Measurements from ENCODE around the gene SFT2D2.

DNA sequence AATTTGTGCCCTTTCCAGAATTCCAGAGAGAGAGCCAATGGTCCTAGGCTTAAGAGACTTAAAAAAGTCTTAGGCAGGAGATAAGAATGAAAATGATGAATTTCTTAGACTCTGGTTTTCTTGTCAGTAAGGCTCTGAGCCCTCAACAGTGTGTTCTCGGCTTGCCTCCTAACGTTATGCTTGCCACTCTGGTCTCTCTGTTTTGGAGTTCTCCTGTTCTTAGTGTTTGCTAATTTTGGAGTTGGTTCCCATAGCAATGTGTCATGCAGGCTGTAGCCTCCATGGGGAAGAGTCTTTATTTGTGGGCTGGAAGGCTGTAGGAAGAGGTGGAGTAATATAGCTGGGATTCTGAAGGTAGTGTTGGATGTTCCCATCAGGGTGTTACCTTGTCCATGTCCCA, 74.8 kb downstream of the SFT2D2 start:
- TF ChIP-seq, protein P1, sequence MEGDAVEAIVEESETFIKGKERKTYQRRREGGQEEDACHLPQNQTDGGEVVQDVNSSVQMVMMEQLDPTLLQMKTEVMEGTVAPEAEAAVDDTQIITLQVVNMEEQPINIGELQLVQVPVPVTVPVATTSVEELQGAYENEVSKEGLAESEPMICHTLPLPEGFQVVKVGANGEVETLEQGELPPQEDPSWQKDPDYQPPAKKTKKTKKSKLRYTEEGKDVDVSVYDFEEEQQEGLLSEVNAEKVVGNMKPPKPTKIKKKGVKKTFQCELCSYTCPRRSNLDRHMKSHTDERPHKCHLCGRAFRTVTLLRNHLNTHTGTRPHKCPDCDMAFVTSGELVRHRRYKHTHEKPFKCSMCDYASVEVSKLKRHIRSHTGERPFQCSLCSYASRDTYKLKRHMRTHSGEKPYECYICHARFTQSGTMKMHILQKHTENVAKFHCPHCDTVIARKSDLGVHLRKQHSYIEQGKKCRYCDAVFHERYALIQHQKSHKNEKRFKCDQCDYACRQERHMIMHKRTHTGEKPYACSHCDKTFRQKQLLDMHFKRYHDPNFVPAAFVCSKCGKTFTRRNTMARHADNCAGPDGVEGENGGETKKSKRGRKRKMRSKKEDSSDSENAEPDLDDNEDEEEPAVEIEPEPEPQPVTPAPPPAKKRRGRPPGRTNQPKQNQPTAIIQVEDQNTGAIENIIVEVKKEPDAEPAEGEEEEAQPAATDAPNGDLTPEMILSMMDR (IDR thresholded peaks at IDR 0.05; ENCODE audit: insufficient read depth, low read length), result no peak
- no peak for TF ChIP-seq POLR2AphosphoS5 (IDR thresholded peaks at IDR 0.05; ENCODE audit: low read depth)
- TF ChIP-seq REST (IDR thresholded peaks at IDR 0.05; ENCODE audit: insufficient replicate concordance, low read depth), result no peak
- no peak for TF ChIP-seq GABPA (IDR thresholded peaks at IDR 0.05; ENCODE audit: low read depth)
- no peak for TF ChIP-seq SPI1 (IDR thresholded peaks at IDR 0.05; ENCODE audit: borderline replicate concordance, low read depth)
